HCT116 (cell line): Measurements from ENCODE around the gene HCN2. TPM values are rescaled to one million over a fixed set of nuclear protein-coding genes. Genes with fewer than 3 reads are reported as not detected.

Experiments
- ATAC-seq: fragments of 200-7000 bp; cut with Tn5 transposase; 2 replicates; pipeline ENCODE4 v1.9.1; 2020; ENCODE audit warnings: mild to moderate bottlenecking, moderate library complexity
- BruUV-seq: library from RNA; stranded (reverse); fragments of 400-500 nt; replicated peaks from 2 replicates; lab custom pipeline; 2021; lab: Mats Ljungman, UMichigan
- CTCF ChIA-PET: fragments of 300-600 bp; sonication (Branson Sonifier 250); formaldehyde crosslinking; loops from one replicate; lab custom pipeline; 2021; ENCODE audit warnings: antibody characterized with exemption; lab: Charles Lee
- POLR2A ChIA-PET: fragments of 300-600, 350-600 bp; sonication (Branson Sonifier 250); formaldehyde crosslinking; loops from one replicate; lab custom pipeline; 2021; ENCODE audit warnings: antibody characterized with exemption; lab: Charles Lee
- RAD21 ChIA-PET, 2 experiments: fragments of 300-600 bp; sonication (Branson Sonifier 250); formaldehyde crosslinking; loops; one replicate each; lab custom pipeline; 2023; ENCODE audit warnings: low total read pairs in 2 of 2; ENCODE audit not compliant: uncharacterized antibody in 2 of 2, unreplicated experiment in 2 of 2, low non-redundant PET in 1 of 2; lab: Charles Lee
- DNase-seq: peaks from one replicate; pipeline ENCODE4 v3.0.0-alpha.2; 2010; ENCODE audit warnings: low read depth, low spot score
- H2AFZ ChIP-seq: fragments of 200-600 bp; shearing (Covaris generic), sonication (generic); 2 replicates; pipeline ENCODE4 v1.6.1; 2017; ENCODE audit warnings: low read depth, mixed run types, mixed read lengths, antibody characterized with exemption, low read length; ENCODE audit not compliant: poor library complexity, severe bottlenecking
- H3K27ac ChIP-seq: 2 replicates; pipeline ENCODE4 v1.5.1; 2012; ENCODE audit warnings: low read depth, low read length
- H3K27me3 ChIP-seq: fragments of 200-600 bp; sonication (generic); 2 replicates; pipeline ENCODE4 v1.6.1; 2016; ENCODE audit warnings: mixed run types, low read length, mixed read lengths; ENCODE audit not compliant: insufficient read depth
- H3K36me3 ChIP-seq, 2 experiments: fragments of 200-500 bp in 1 of 2; fragments of 200-600 bp in 1 of 2; sonication (Bioruptor generic) in 1 of 2; sonication (generic) in 1 of 2; 2 replicates each; pipeline versions ENCODE4 v1.5.1 to v1.6.1; 2014 to 2016; ENCODE audit warnings: low read length in 2 of 2, inconsistent platforms in 1 of 2, mixed read lengths in 1 of 2, mixed run types in 1 of 2; ENCODE audit not compliant: insufficient read depth in 2 of 2, control insufficient read depth in 1 of 2
- H3K4me1 ChIP-seq, 2 experiments: fragments of 200-600 bp in 1 of 2; sonication (generic) in 1 of 2; 2 replicates each; pipeline versions ENCODE4 v1.5.1 to v1.6.1; 2012 to 2017; ENCODE audit warnings: low read length in 2 of 2, inconsistent platforms in 1 of 2, mild to moderate bottlenecking in 1 of 2, mixed read lengths in 1 of 2, mixed run types in 1 of 2, moderate library complexity in 1 of 2; ENCODE audit not compliant: insufficient read depth in 2 of 2, control insufficient read depth in 1 of 2
- H3K4me2 ChIP-seq: fragments of 200-600 bp; sonication (generic); 2 replicates; pipeline ENCODE4 v1.6.1; 2017; ENCODE audit warnings: mixed run types, low read length, mixed read lengths
- H3K4me3 ChIP-seq, 2 experiments: fragments of 200-600 bp in 1 of 2; sonication (generic) in 1 of 2; replicated peaks in 1 of 2; 2 replicates each; pipeline ENCODE4 v1.5.1; 2011 to 2016; ENCODE audit warnings: low read length in 2 of 2, control low read depth in 1 of 2, low read depth in 1 of 2, mild to moderate bottlenecking in 1 of 2, mixed read lengths in 1 of 2, mixed run types in 1 of 2
- H3K79me2 ChIP-seq: fragments of 200-600 bp; sonication (generic); 2 replicates; pipeline ENCODE4 v1.6.1; 2017; ENCODE audit warnings: mild to moderate bottlenecking, mixed run types, low read length, moderate library complexity, mixed read lengths; ENCODE audit not compliant: insufficient read depth
- H3K9ac ChIP-seq: fragments of 200-600 bp; sonication (generic); 2 replicates; pipeline ENCODE4 v1.6.1; 2016; ENCODE audit warnings: low read length, mixed read lengths
- H3K9me2 ChIP-seq: fragments of 200-600 bp; sonication (generic), shearing (Covaris generic); 2 replicates; pipeline ENCODE4 v1.6.1; 2017; ENCODE audit warnings: mixed run types, mild to moderate bottlenecking, moderate library complexity; ENCODE audit not compliant: insufficient read depth
- H3K9me3 ChIP-seq, 2 experiments: fragments of 200-500 bp in 1 of 2; fragments of 200-600 bp in 1 of 2; sonication (Bioruptor generic) in 1 of 2; sonication (generic) in 1 of 2; 2 replicates each; pipeline ENCODE4 v1.6.1; 2014 to 2017; ENCODE audit warnings: low read length in 2 of 2, mixed read lengths in 2 of 2, inconsistent platforms in 1 of 2, low read depth in 1 of 2, mild to moderate bottlenecking in 1 of 2, mixed run types in 1 of 2, moderate library complexity in 1 of 2; ENCODE audit not compliant: control insufficient read depth in 1 of 2, insufficient read depth in 1 of 2
- H4K20me1 ChIP-seq: fragments of 200-600 bp; sonication (generic), shearing (Covaris generic); 2 replicates; pipeline ENCODE4 v1.6.1; 2017; ENCODE audit warnings: mixed run types, mild to moderate bottlenecking, moderate library complexity; ENCODE audit not compliant: insufficient read depth
- CBX3 ChIP-seq: IDR thresholded peaks from 2 replicates; pipeline ENCODE4 v1.6.1; 2012; ENCODE audit warnings: low read depth
- CEBPB ChIP-seq: IDR thresholded peaks from 2 replicates; pipeline ENCODE4 v1.6.1; 2012; ENCODE audit warnings: low read depth
- EGR1 ChIP-seq: IDR thresholded peaks from 2 replicates; pipeline ENCODE4 v1.6.1; 2012; ENCODE audit warnings: low read depth
- ELF1 ChIP-seq: IDR thresholded peaks from 2 replicates; pipeline ENCODE4 v1.6.1; 2012; ENCODE audit warnings: low read depth, borderline replicate concordance
- EZH2 ChIP-seq: fragments of 200-600 bp; sonication (generic); IDR thresholded peaks from 2 replicates; pipeline ENCODE4 v1.6.1; 2017; ENCODE audit warnings: antibody characterized with exemption, mixed run types
- FOSL1 ChIP-seq: IDR thresholded peaks from 2 replicates; pipeline ENCODE4 v1.6.1; 2012; ENCODE audit warnings: low read depth
- JUND ChIP-seq: IDR thresholded peaks from 2 replicates; pipeline ENCODE4 v1.6.1; 2012
- POLR2A ChIP-seq: IDR thresholded peaks from 2 replicates; pipeline ENCODE4 v1.7.0; 2011; ENCODE audit warnings: borderline replicate concordance; ENCODE audit not compliant: insufficient read depth, insufficient read length; ENCODE audit errors: extremely low read depth
- POLR2AphosphoS5 ChIP-seq: IDR thresholded peaks from 2 replicates; pipeline ENCODE4 v1.6.1; 2011; ENCODE audit warnings: mild to moderate bottlenecking, low read depth, low read length, moderate library complexity
- RAD21 ChIP-seq: IDR thresholded peaks from 2 replicates; pipeline ENCODE4 v1.6.1; 2012; ENCODE audit warnings: low read depth, mild to moderate bottlenecking
- SIN3A ChIP-seq: IDR thresholded peaks from 2 replicates; pipeline ENCODE4 v1.6.1; 2012; ENCODE audit warnings: low read depth
- SP1 ChIP-seq: IDR thresholded peaks from 2 replicates; pipeline ENCODE4 v1.6.1; 2012; ENCODE audit warnings: low read depth
- TCF7L2 ChIP-seq: IDR thresholded peaks from 2 replicates; pipeline ENCODE4 v1.7.0; 2011; ENCODE audit warnings: borderline replicate concordance, inconsistent platforms; ENCODE audit not compliant: insufficient read depth, insufficient read length; ENCODE audit errors: extremely low read depth
- YY1 ChIP-seq: IDR thresholded peaks from 2 replicates; pipeline ENCODE4 v1.6.1; 2011; ENCODE audit warnings: low read length, low read depth, moderate library complexity, mild to moderate bottlenecking; ENCODE audit not compliant: insufficient replicate concordance; ENCODE audit errors: extremely low read depth
- ZFX ChIP-seq: fragments of 450-650 bp; IDR thresholded peaks from 2 replicates; pipeline ENCODE4 v1.6.1; 2017
- ZNF274 ChIP-seq: fragments of 200-500 bp; sonication (Bioruptor generic); IDR thresholded peaks from 2 replicates; pipeline ENCODE4 v1.6.1; 2014; ENCODE audit warnings: mild to moderate bottlenecking, low read depth, low read length, inconsistent platforms
- intact Hi-C: fragments of 100-400 bp; cut with micrococcal nuclease; formaldehyde crosslinking; loops from 2 replicates; pipeline ENCODE4 v1.10.0; 2022
- total RNA-seq: library from RNA; stranded (reverse); gene quantifications from one replicate; pipeline ENCODE4 v1.2.1, GENCODE V29; 2021; ENCODE audit not compliant: unreplicated experiment
- TF ChIP-seq, protein P1 (sequence below): IDR thresholded peaks from 2 replicates; pipeline ENCODE4 v1.6.1; 2012; ENCODE audit warnings: low read depth
- TF ChIP-seq, protein P2 (sequence below), 3 experiments: fragments of 200-600 bp in 1 of 3; sonication (generic) in 1 of 3; IDR thresholded peaks in 2 of 3; conservative IDR thresholded peaks in 1 of 3; 2 replicates each; pipeline ENCODE4 v1.5.1; 2012 to 2017; ENCODE audit warnings: low read depth in 2 of 3, low read length in 2 of 3, antibody characterized with exemption in 1 of 3, borderline replicate concordance in 1 of 3, control low read depth in 1 of 3, mild to moderate bottlenecking in 1 of 3, mixed read lengths in 1 of 3, mixed run types in 1 of 3, moderate library complexity in 1 of 3; ENCODE audit not compliant: insufficient read depth in 1 of 3
- TF ChIP-seq, protein P3 (sequence below): IDR thresholded peaks from 2 replicates; pipeline ENCODE4 v1.6.1; 2012
- TF ChIP-seq, protein P4 (sequence below): IDR thresholded peaks from 2 replicates; pipeline ENCODE4 v1.6.1; 2012

HCN2 gene
- total RNA-seq, 1 experiment from 2014 or later: 2.4 TPM

DNA sequence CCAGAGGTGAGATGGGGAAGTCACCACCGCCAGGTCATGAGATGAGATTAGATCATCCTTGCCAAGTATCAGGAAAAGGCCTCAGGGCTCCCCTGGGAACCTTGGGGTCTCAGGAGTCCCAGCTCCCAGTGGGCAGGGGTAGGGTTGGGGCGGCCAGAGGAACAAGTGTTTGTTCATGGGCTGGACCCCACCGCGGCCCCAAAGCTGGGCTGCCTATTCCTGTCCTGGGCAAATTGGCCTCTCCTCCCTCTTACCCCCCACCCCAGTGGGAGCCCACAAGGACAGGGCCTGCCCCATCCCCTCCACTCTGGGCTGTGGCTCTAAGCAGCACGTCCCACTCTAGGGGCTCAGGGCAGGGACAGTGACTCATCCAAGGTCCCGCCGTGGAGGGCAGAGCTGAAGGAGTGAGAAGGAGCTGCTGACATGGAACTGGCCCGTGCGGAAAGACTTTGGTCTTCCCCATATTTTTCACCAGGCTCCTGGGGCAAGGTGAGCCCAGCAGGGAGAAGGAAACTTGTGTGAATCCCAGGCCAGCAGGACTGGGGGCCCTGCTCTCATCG lies 4.0 kb upstream of the HCN2 start:
- Histone ChIP-seq H3K36me3 (peaks cover 8 to 10% of the 10 kb centered on the region in 2 experiments), H3K4me3 (no peak overlapping the region), H2AFZ (no peak overlapping the region), H3K4me2 (no peak overlapping the region), H3K4me1 (peaks cover 15 to 22% of the 10 kb centered on the region in 2 experiments), H3K9me3 (no peaks in the 10 kb centered on the region), H3K9me2 (no peaks in the 10 kb centered on the region), H3K27ac (no peak overlapping the region), H3K27me3 (no peaks in the 10 kb centered on the region), H4K20me1 (no peaks in the 10 kb centered on the region), H3K79me2 (peaks cover 3% of the 10 kb centered on the region; the same call in 1 of the 2 replicates), H3K9ac (no peak overlapping the region)
- no TSS peak for BruUV-seq
- ATAC-seq (no peak), DNase-seq (no peak)
- POLR2A ChIA-PET: no interaction called here
- intact Hi-C loops: no loop called here
- RAD21 ChIA-PET: no interaction called here
- CTCF ChIA-PET: interaction anchor here (1.3 kb wide), 1 partner anchor 168 kb away, joined by 3 read pairs; no protein-coding TSS in a partner anchor
- TF ChIP-seq SIN3A (no peak), CEBPB (no peak), SP1 (no peak), CBX3 (no peak), RAD21 (no peak), ZNF274 (no peak), POLR2AphosphoS5 (no peak), ELF1 (no peak), JUND (no peak), POLR2A (no peak), FOSL1 (no peak), TCF7L2 (no peak), YY1 (no peak), EGR1 (no peak), ZFX (no peak), EZH2 (no peak)
- TF ChIP-seq, protein P1, sequence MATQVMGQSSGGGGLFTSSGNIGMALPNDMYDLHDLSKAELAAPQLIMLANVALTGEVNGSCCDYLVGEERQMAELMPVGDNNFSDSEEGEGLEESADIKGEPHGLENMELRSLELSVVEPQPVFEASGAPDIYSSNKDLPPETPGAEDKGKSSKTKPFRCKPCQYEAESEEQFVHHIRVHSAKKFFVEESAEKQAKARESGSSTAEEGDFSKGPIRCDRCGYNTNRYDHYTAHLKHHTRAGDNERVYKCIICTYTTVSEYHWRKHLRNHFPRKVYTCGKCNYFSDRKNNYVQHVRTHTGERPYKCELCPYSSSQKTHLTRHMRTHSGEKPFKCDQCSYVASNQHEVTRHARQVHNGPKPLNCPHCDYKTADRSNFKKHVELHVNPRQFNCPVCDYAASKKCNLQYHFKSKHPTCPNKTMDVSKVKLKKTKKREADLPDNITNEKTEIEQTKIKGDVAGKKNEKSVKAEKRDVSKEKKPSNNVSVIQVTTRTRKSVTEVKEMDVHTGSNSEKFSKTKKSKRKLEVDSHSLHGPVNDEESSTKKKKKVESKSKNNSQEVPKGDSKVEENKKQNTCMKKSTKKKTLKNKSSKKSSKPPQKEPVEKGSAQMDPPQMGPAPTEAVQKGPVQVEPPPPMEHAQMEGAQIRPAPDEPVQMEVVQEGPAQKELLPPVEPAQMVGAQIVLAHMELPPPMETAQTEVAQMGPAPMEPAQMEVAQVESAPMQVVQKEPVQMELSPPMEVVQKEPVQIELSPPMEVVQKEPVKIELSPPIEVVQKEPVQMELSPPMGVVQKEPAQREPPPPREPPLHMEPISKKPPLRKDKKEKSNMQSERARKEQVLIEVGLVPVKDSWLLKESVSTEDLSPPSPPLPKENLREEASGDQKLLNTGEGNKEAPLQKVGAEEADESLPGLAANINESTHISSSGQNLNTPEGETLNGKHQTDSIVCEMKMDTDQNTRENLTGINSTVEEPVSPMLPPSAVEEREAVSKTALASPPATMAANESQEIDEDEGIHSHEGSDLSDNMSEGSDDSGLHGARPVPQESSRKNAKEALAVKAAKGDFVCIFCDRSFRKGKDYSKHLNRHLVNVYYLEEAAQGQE: no peak
- TF ChIP-seq, protein P2, sequence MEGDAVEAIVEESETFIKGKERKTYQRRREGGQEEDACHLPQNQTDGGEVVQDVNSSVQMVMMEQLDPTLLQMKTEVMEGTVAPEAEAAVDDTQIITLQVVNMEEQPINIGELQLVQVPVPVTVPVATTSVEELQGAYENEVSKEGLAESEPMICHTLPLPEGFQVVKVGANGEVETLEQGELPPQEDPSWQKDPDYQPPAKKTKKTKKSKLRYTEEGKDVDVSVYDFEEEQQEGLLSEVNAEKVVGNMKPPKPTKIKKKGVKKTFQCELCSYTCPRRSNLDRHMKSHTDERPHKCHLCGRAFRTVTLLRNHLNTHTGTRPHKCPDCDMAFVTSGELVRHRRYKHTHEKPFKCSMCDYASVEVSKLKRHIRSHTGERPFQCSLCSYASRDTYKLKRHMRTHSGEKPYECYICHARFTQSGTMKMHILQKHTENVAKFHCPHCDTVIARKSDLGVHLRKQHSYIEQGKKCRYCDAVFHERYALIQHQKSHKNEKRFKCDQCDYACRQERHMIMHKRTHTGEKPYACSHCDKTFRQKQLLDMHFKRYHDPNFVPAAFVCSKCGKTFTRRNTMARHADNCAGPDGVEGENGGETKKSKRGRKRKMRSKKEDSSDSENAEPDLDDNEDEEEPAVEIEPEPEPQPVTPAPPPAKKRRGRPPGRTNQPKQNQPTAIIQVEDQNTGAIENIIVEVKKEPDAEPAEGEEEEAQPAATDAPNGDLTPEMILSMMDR (IDR thresholded peaks at IDR 0.05 in 2 of 3, conservative IDR thresholded peaks at IDR 0.05 in 1 of 3; ENCODE audit: borderline replicate concordance in 1 of 3, insufficient read depth in 1 of 3, low read depth in 2 of 3, low read length in 2 of 3): no peak
- TF ChIP-seq, protein P3, sequence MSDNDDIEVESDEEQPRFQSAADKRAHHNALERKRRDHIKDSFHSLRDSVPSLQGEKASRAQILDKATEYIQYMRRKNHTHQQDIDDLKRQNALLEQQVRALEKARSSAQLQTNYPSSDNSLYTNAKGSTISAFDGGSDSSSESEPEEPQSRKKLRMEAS: no peak
- TF ChIP-seq, protein P4, sequence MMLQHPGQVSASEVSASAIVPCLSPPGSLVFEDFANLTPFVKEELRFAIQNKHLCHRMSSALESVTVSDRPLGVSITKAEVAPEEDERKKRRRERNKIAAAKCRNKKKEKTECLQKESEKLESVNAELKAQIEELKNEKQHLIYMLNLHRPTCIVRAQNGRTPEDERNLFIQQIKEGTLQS: no peak
